DMS114 treated with DMSO at 0.1 percent for 48 hours (cell line): ENCODE results near the gene SEBOX.
A peak's percentile ranks its signal among the peaks of the same experiment; 100 is the strongest.

Source experiments
- DNase-seq: peaks from one replicate; lab custom pipeline; 2025; ENCODE audit not compliant: unreplicated experiment; lab: John Stamatoyannopoulos, UW

The SEBOX gene

GRCh38 chr17:28394337-28395116 lies 29.5 kb upstream of the SEBOX start:
- DNase-seq, result no peak

- DNase-seq, result no peak
Measured at GRCh38 chr17:28392491-28392890, 27.5 kb upstream of the SEBOX start.

- no peak for DNase-seq
Measured at GRCh38 chr17:28391401-28391800, 26.4 kb upstream of the SEBOX start.

GRCh38 chr17:28390984-28391383 lies 26.0 kb upstream of the SEBOX start:
- no peak for DNase-seq

GRCh38 chr17:28390563-28390962 lies 25.6 kb upstream of the SEBOX start:
- DNase-seq, result no peak

GRCh38 chr17:28390141-28390540 lies 25.1 kb upstream of the SEBOX start:
- DNase-seq, result no peak

- no peak for DNase-seq
Measured at GRCh38 chr17:28388106-28388505, 23.1 kb upstream of the SEBOX start.

GRCh38 chr17:28386391-28386790 lies 21.4 kb upstream of the SEBOX start:
- DNase-seq, result no peak

- no peak for DNase-seq
Measured at GRCh38 chr17:28385406-28385805, 20.4 kb upstream of the SEBOX start.

- no peak for DNase-seq
Measured at GRCh38 chr17:28385037-28385400, 20.0 kb upstream of the SEBOX start.

GRCh38 chr17:28384281-28385036 lies 19.5 kb upstream of the SEBOX start:
- no peak for DNase-seq

GRCh38 chr17:28381141-28381825 lies 16.3 kb upstream of the SEBOX start:
- no peak for DNase-seq

- DNase-seq, result no peak
Measured at GRCh38 chr17:28379814-28380801, 15.1 kb upstream of the SEBOX start.

- DNase-seq, result no peak
Measured at GRCh38 chr17:28372945-28373274, 7.9 kb upstream of the SEBOX start.

- no peak for DNase-seq
Measured at GRCh38 chr17:28372203-28372944, 7.4 kb upstream of the SEBOX start.

GRCh38 chr17:28371245-28372202 lies 6.5 kb upstream of the SEBOX start, which contains the start of gene SARM1:
SARM1 (plus strand) TSS chr17:28371694; CDS start chr17:28372033, 339 bp downstream.
- DNase-seq, result peak; percentile 89

- no peak for DNase-seq
Measured at GRCh38 chr17:28370744-28371103, 5.7 kb upstream of the SEBOX start.

- DNase-seq, result no peak
Measured at GRCh38 chr17:28370035-28370743, 5.2 kb upstream of the SEBOX start, which contains the start of gene VTN. VTN (minus strand) TSS chr17:28370307; CDS start chr17:28370203, 104 bp downstream.
